ENCODE results near the gene HSDL1. TPM values are rescaled to one million over a fixed set of nuclear protein-coding genes. Genes with fewer than 3 reads are reported as not detected.

HSDL1 gene
- total RNA-seq, 2 experiments from 2014 or later: 16.3 to 25.1 TPM

GRCh38 chr16:84161037-84161436, 16.1 kb upstream of the HSDL1 start:
- H3K4me3 ChIP-seq (ENCODE audit: low read depth, low read length, poor library complexity, severe bottlenecking): no peak overlapping the region
- H3K79me2 ChIP-seq (ENCODE audit: insufficient read depth, low read depth, low read length): no peaks in the 10 kb centered on the region
- no peaks in the 10 kb centered on the region for H4K20me1 ChIP-seq (ENCODE audit: insufficient read depth, low read length)
- no peak overlapping the region for H3K4me2 ChIP-seq (ENCODE audit: low read length)
- TF ChIP-seq CTCF (conservative IDR thresholded peaks at IDR 0.05; ENCODE audit: low read length): no peak
- TF ChIP-seq EZH2phosphoT487 (IDR thresholded peaks at IDR 0.05; ENCODE audit: borderline replicate concordance, low read depth, low read length): no peak
- no TSS peak for BruUV-seq (replicated peaks)
- DNase-seq (ENCODE audit: low spot score): no peak
- H3K4me1 ChIP-seq (ENCODE audit: insufficient read depth, low read length, poor library complexity, severe bottlenecking): no peaks in the 10 kb centered on the region
- ChIA-PET CTCF (ENCODE audit: unreplicated experiment) (no interaction called here), POLR2A (no interaction called here)
- H3K36me3 ChIP-seq (ENCODE audit: insufficient read depth, low read length): no peaks in the 10 kb centered on the region
- H3K9me2 ChIP-seq (ENCODE audit: insufficient read depth, low read length): no peaks in the 10 kb centered on the region
- intact Hi-C loops (cut with micrococcal nuclease; ENCODE audit: unreplicated experiment): no loop called here
- no peak overlapping the region for H3K27ac ChIP-seq (ENCODE audit: low read depth, low read length, poor library complexity, severe bottlenecking)
- no peak overlapping the region for H2AFZ ChIP-seq (ENCODE audit: low read length)
- H3K9me3 ChIP-seq (ENCODE audit: low read length): no peaks in the 10 kb centered on the region

DNA sequence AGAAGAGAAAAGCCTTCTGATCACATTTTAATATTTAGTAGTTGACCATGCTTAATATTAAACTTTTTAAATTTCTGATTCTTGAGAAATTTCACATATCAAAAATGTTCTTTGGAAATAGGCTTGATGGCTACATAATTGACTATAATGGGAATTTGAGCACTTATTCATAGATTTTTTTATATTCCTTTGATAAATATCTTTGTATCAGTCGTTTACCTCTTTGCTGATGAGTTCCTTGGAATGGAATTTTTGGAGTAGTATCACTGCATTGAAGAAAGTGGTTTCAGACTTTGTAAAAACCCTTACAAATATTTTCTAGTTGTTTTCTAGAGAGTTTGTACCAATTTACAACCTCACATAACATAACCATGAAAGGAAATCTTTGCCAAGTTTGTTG, 14.8 kb upstream of the HSDL1 start:
- H2AFZ ChIP-seq (ENCODE audit: low read length): no peak overlapping the region
- no peak overlapping the region for H3K4me2 ChIP-seq (ENCODE audit: low read length)
- BruUV-seq (replicated peaks): no TSS peak
- TF ChIP-seq EZH2phosphoT487 (IDR thresholded peaks at IDR 0.05; ENCODE audit: borderline replicate concordance, low read depth, low read length) (no peak), CTCF (conservative IDR thresholded peaks at IDR 0.05; ENCODE audit: low read length) (no peak)
- H3K4me3 ChIP-seq (ENCODE audit: low read depth, low read length, poor library complexity, severe bottlenecking): no peak overlapping the region
- ChIA-PET CTCF (ENCODE audit: unreplicated experiment) (no interaction called here), POLR2A (no interaction called here)
- no peak overlapping the region for H3K27ac ChIP-seq (ENCODE audit: low read depth, low read length, poor library complexity, severe bottlenecking)
- H3K36me3 ChIP-seq (ENCODE audit: insufficient read depth, low read length): no peaks in the 10 kb centered on the region
- no peaks in the 10 kb centered on the region for H4K20me1 ChIP-seq (ENCODE audit: insufficient read depth, low read length)
- no peaks in the 10 kb centered on the region for H3K9me3 ChIP-seq (ENCODE audit: low read length)
- H3K9me2 ChIP-seq (ENCODE audit: insufficient read depth, low read length): no peaks in the 10 kb centered on the region
- intact Hi-C loops (cut with micrococcal nuclease; ENCODE audit: unreplicated experiment): no loop called here
- DNase-seq (ENCODE audit: low spot score): no peak
- no peaks in the 10 kb centered on the region for H3K4me1 ChIP-seq (ENCODE audit: insufficient read depth, low read length, poor library complexity, severe bottlenecking)
- no peaks in the 10 kb centered on the region for H3K79me2 ChIP-seq (ENCODE audit: insufficient read depth, low read depth, low read length)

- no peak for TF ChIP-seq EZH2phosphoT487 (IDR thresholded peaks at IDR 0.05; ENCODE audit: borderline replicate concordance, low read depth, low read length)
- no peak for TF ChIP-seq CTCF (conservative IDR thresholded peaks at IDR 0.05; ENCODE audit: low read length)
- intact Hi-C loops (cut with micrococcal nuclease; ENCODE audit: unreplicated experiment): no loop called here
- Histone ChIP-seq H3K79me2 (ENCODE audit: insufficient read depth, low read depth, low read length) (no peaks in the 10 kb centered on the region), H3K4me3 (ENCODE audit: low read depth, low read length, poor library complexity, severe bottlenecking) (no peak overlapping the region), H3K36me3 (ENCODE audit: insufficient read depth, low read length) (no peaks in the 10 kb centered on the region), H3K9me2 (ENCODE audit: insufficient read depth, low read length) (no peaks in the 10 kb centered on the region), H3K27ac (ENCODE audit: low read depth, low read length, poor library complexity, severe bottlenecking) (no peak overlapping the region), H2AFZ (ENCODE audit: low read length) (no peak overlapping the region), H3K4me1 (ENCODE audit: insufficient read depth, low read length, poor library complexity, severe bottlenecking) (no peaks in the 10 kb centered on the region), H3K9me3 (ENCODE audit: low read length) (no peaks in the 10 kb centered on the region), H3K4me2 (ENCODE audit: low read length) (no peak overlapping the region), H4K20me1 (ENCODE audit: insufficient read depth, low read length) (no peaks in the 10 kb centered on the region)
- DNase-seq (ENCODE audit: low spot score): no peak
- ChIA-PET POLR2A (no interaction called here), CTCF (ENCODE audit: unreplicated experiment) (no interaction called here)
- BruUV-seq (replicated peaks): no TSS peak
Measured at GRCh38 chr16:84159007-84159406, 14.0 kb upstream of the HSDL1 start.

Data from OCI-LY7 (cell line).